Neural progenitor cell (in vitro differentiated cells): Measurements from ENCODE around the gene SLX9. TPM values are rescaled to one million over a fixed set of nuclear protein-coding genes. Genes with fewer than 3 reads are reported as not detected.

Experiments used
- DNase-seq: peaks from one replicate; pipeline ENCODE4 v3.0.0-alpha.2; 2016; ENCODE audit warnings: low spot score
- H2AFZ ChIP-seq: fragments of 200-600 bp; sonication (generic); replicated peaks from 2 replicates; pipeline ENCODE4 v1.6.1; 2016; ENCODE audit warnings: antibody characterized with exemption
- H3F3A ChIP-seq: fragments of 200-600 bp; sonication (generic); 2 replicates; pipeline ENCODE4 v1.6.1; 2016; ENCODE audit warnings: antibody characterized with exemption, low read depth
- H3K27ac ChIP-seq: fragments of 200-600 bp; sonication (generic); 2 replicates; pipeline ENCODE4 v1.5.1; 2016; ENCODE audit warnings: mild to moderate bottlenecking
- H3K27me3 ChIP-seq: fragments of 200-600 bp; sonication (generic); 2 replicates; pipeline ENCODE4 v1.6.1; 2016; ENCODE audit warnings: mild to moderate bottlenecking, moderate library complexity
- H3K36me3 ChIP-seq: fragments of 200-600 bp; sonication (generic); 2 replicates; pipeline ENCODE4 v1.5.1; 2016
- H3K4me1 ChIP-seq: fragments of 200-600 bp; sonication (generic); 2 replicates; pipeline ENCODE4 v1.6.1; 2016; ENCODE audit warnings: mixed run types
- H3K4me2 ChIP-seq: fragments of 200-600 bp; sonication (generic); 2 replicates; pipeline ENCODE4 v1.6.1; 2016
- H3K4me3 ChIP-seq: fragments of 200-600 bp; sonication (generic); 2 replicates; pipeline ENCODE4 v1.5.1; 2016
- H3K79me2 ChIP-seq: fragments of 200-600 bp; sonication (generic); 2 replicates; pipeline ENCODE4 v1.6.1; 2016; ENCODE audit warnings: low read depth
- H3K9ac ChIP-seq: fragments of 200-600 bp; sonication (generic); 2 replicates; pipeline ENCODE4 v1.6.1; 2016
- H3K9me3 ChIP-seq: fragments of 200-600 bp; sonication (generic); 2 replicates; pipeline ENCODE4 v1.5.1; 2016; ENCODE audit warnings: low read depth
- H4K20me1 ChIP-seq: fragments of 200-600 bp; sonication (generic); 2 replicates; pipeline ENCODE4 v1.6.1; 2016; ENCODE audit warnings: low read depth
- H3K27ac Mint-ChIP-seq: 3 replicates; pipeline ENCODE4 v1.8.0; 2021; ENCODE audit warnings: mixed read lengths
- H3K27me3 Mint-ChIP-seq: 2 replicates; pipeline ENCODE4 v1.8.0; 2022; ENCODE audit warnings: low read depth, mild to moderate bottlenecking, inconsistent platforms, moderate library complexity, mixed read lengths; ENCODE audit not compliant: insufficient read depth
- H3K36me3 Mint-ChIP-seq: 3 replicates; pipeline ENCODE4 v1.8.0; 2021; ENCODE audit warnings: mixed read lengths
- H3K4me1 Mint-ChIP-seq: 3 replicates; pipeline ENCODE4 v1.8.0; 2021; ENCODE audit warnings: mixed read lengths
- H3K4me3 Mint-ChIP-seq: 3 replicates; pipeline ENCODE4 v1.8.0; 2021; ENCODE audit warnings: mild to moderate bottlenecking, moderate library complexity, mixed read lengths
- H3K9me3 Mint-ChIP-seq: 3 replicates; pipeline ENCODE4 v1.8.0; 2020; ENCODE audit warnings: mixed read lengths
- EZH2 ChIP-seq: fragments of 200-600 bp; sonication (generic); IDR thresholded peaks from 2 replicates; pipeline ENCODE4 v1.6.1; 2017; ENCODE audit warnings: antibody characterized with exemption, mild to moderate bottlenecking, moderate library complexity
- EZH2phosphoT487 ChIP-seq: fragments of 200-600 bp; sonication (generic); IDR thresholded peaks from 2 replicates; pipeline ENCODE4 v1.6.1; 2017; ENCODE audit warnings: antibody characterized with exemption
- total RNA-seq: library from RNA; depleted of rRNA; stranded (reverse); fragments of >200 nt; gene quantifications from 2 replicates; pipeline ENCODE4 v1.2.3, GENCODE V29; 2015; ENCODE audit warnings: low replicate concordance
- TF ChIP-seq, protein P1 (sequence below): fragments of 200-600 bp; sonication (generic); IDR thresholded peaks from 2 replicates; pipeline ENCODE4 v1.5.1; 2017; ENCODE audit warnings: antibody characterized with exemption, mild to moderate bottlenecking

Gene SLX9, protein sequence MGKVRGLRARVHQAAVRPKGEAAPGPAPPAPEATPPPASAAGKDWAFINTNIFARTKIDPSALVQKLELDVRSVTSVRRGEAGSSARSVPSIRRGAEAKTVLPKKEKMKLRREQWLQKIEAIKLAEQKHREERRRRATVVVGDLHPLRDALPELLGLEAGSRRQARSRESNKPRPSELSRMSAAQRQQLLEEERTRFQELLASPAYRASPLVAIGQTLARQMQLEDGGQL
- 4.7 and 17.1 TPM in 2 replicates for total RNA-seq

DNA sequence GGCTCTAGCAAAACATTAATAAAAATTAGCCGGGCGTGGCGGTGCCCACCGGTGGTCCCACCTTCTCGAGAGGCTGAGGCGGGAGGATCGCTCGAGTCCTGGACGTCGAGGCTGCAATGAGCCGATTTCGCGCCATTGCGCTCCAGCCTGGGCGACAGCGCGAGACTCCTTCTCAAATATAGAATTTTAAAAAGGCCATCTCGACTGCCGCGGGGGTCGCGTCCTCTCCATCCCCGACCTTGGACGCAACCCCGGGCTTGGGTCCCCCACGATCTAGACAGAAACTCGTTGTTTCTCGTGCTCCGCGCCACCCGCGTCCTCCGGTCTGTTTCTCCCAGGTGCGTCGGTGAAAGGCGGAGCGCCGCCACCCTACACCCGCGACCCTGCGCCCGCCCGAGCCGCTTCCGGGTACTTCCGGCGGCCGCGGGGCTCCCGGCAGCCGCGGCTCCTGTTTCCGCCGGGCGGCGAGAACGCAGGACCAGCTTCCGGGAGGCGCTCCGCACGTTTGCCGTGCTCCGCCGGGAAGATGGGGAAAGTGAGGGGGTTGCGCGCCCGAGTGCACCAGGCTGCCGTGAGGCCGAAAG lies at the start of gene SLX9:
SLX9 (plus strand) TSS at position 498 of the 584 bp plus-strand sequence; CDS start at position 527, 29 bp downstream.
- peaks cover 6% of the 10 kb centered on the region for H3K36me3 Mint-ChIP-seq
- Histone ChIP-seq H3K9me3 (no peaks in the 10 kb centered on the region), H3K4me3 (peak within 1 kb of the TSS; percentile 99), H3K36me3 (no peaks in the 10 kb centered on the region), H4K20me1 (peaks cover 45% of the 10 kb centered on the region), H3K27me3 (peaks cover 2% of the 10 kb centered on the region), H2AFZ (peak within 1 kb of the TSS; percentile 96), H3K4me1 (peaks cover 10% of the 10 kb centered on the region), H3F3A (peaks cover 11% of the 10 kb centered on the region), H3K79me2 (peaks cover 60% of the 10 kb centered on the region), H3K9ac (peak within 1 kb of the TSS; percentile 85), H3K4me2 (peak within 1 kb of the TSS; percentile 100), H3K27ac (no peak within 1 kb of the TSS)
- peak within 1 kb of the TSS; percentile 82 for H3K27ac Mint-ChIP-seq
- peaks cover 5% of the 10 kb centered on the region for H3K27me3 Mint-ChIP-seq
- peak; percentile 40 for TF ChIP-seq EZH2
- TF ChIP-seq, protein P1, sequence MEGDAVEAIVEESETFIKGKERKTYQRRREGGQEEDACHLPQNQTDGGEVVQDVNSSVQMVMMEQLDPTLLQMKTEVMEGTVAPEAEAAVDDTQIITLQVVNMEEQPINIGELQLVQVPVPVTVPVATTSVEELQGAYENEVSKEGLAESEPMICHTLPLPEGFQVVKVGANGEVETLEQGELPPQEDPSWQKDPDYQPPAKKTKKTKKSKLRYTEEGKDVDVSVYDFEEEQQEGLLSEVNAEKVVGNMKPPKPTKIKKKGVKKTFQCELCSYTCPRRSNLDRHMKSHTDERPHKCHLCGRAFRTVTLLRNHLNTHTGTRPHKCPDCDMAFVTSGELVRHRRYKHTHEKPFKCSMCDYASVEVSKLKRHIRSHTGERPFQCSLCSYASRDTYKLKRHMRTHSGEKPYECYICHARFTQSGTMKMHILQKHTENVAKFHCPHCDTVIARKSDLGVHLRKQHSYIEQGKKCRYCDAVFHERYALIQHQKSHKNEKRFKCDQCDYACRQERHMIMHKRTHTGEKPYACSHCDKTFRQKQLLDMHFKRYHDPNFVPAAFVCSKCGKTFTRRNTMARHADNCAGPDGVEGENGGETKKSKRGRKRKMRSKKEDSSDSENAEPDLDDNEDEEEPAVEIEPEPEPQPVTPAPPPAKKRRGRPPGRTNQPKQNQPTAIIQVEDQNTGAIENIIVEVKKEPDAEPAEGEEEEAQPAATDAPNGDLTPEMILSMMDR = no peak
- peaks cover 23% of the 10 kb centered on the region for H3K4me1 Mint-ChIP-seq
- H3K9me3 Mint-ChIP-seq = no peaks in the 10 kb centered on the region
- peak within 1 kb of the TSS; percentile 92 for H3K4me3 Mint-ChIP-seq
- peak; percentile 92 for DNase-seq

DNA sequence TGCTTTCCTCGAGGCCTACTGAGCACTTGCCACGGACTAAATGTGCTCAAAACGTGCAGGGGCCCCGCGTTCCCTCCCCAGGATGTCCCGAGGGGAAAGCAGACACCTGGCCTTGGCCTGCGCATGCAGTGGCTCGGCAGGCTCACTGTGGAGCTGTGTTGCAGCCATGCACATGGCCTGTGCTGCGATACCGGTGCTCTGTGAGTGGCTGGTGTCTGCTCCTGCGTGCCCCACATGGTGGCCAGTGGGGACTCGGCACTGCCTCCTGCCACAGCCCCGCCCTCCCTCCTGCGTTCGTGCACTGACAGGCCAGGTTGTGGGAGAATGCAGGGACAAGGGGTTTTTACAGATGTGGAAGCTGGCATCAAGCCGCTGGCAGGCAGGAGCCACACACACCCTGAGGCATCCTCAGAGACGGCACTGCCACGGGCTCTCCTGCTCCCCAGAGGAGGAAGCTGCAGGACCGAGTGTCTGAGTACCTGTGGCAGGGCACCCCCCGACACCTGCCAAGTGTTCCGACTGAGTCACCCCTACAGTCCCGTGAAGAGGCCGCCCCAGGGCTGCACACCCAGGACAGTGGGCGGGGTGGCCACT lies 49.4 kb upstream of the SLX9 start:
- Histone ChIP-seq H3K79me2 (no peaks in the 10 kb centered on the region), H3K36me3 (no peaks in the 10 kb centered on the region), H3F3A (no peaks in the 10 kb centered on the region), H3K27ac (no peak overlapping the region), H3K4me2 (no peak overlapping the region), H3K4me1 (no peaks in the 10 kb centered on the region), H4K20me1 (no peaks in the 10 kb centered on the region), H3K4me3 (no peak overlapping the region), H3K27me3 (no peaks in the 10 kb centered on the region), H3K9me3 (no peaks in the 10 kb centered on the region), H3K9ac (no peak overlapping the region), H2AFZ (no peak overlapping the region)
- Mint-ChIP-seq H3K27me3 (peaks cover 14% of the 10 kb centered on the region), H3K9me3 (no peaks in the 10 kb centered on the region), H3K36me3 (no peaks in the 10 kb centered on the region), H3K4me3 (no peak overlapping the region), H3K4me1 (peaks cover 3% of the 10 kb centered on the region), H3K27ac (peak overlapping the region; percentile 96)
- no peak for DNase-seq
- TF ChIP-seq, protein P1 = no peak
- TF ChIP-seq EZH2 (no peak), EZH2phosphoT487 (no peak)

DNA sequence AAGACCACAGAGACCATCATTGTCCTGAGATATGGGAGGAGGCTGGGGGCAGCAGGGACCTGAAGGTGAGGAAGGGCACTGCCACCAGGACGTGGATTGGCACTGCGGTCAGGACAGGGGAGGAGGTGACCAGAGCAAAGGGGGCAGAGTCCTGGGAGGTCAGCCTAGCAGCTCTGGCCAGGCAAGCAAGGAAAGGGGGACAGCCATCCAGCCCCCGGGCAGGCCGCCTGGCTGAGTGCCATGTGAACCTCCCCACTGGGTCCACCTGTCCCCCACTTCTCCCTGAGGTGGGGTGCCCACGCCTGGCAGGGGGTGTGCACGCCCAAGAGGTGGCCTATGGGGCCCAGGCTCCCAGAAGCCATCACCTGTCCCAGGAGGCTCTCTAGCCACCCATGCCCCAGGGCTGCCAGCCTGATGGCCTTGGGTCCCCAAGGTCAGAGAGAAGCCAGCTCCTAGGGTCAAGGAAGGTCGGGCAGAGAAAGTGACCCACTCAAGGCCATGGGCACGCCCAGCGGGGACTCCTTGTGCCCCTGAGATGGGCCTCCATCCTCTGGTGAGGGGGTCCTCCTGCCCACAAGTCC lies 48.8 kb upstream of the SLX9 start:
- Histone ChIP-seq H3K9me3 (no peaks in the 10 kb centered on the region), H3K79me2 (no peaks in the 10 kb centered on the region), H3K36me3 (no peaks in the 10 kb centered on the region), H3K9ac (no peak overlapping the region), H2AFZ (no peak overlapping the region), H3F3A (no peaks in the 10 kb centered on the region), H3K4me1 (no peaks in the 10 kb centered on the region), H3K4me2 (no peak overlapping the region), H4K20me1 (no peaks in the 10 kb centered on the region), H3K4me3 (no peak overlapping the region), H3K27ac (no peak overlapping the region), H3K27me3 (no peaks in the 10 kb centered on the region)
- Mint-ChIP-seq H3K4me1 (peaks cover 3% of the 10 kb centered on the region), H3K36me3 (no peaks in the 10 kb centered on the region), H3K27ac (peak overlapping the region; percentile 96), H3K27me3 (peaks cover 15% of the 10 kb centered on the region), H3K4me3 (no peak overlapping the region), H3K9me3 (no peaks in the 10 kb centered on the region)
- TF ChIP-seq, protein P1 = no peak
- TF ChIP-seq EZH2phosphoT487 (no peak), EZH2 (no peak)
- DNase-seq = no peak
